HG03159 (cell line): ENCODE data around the gene EPAS1.
"Not testable (repeated sequence)": the region's sequence is repeated elsewhere in the genome, so short reads cannot be mapped to it uniquely, and the experiment has no call there.

Experiments used
- ATAC-seq: cut with Tn5 transposase; IDR thresholded peaks from one replicate; pipeline ENCODE4 v1.9.1; 2021; ENCODE audit warnings: mild to moderate bottlenecking, moderate library complexity; ENCODE audit not compliant: unreplicated experiment

The EPAS1 gene

GRCh38 chr2:46394649-46395510, 97.7 kb downstream of the EPAS1 start:
- ATAC-seq: no peak

- ATAC-seq: not testable (repeated sequence)
Measured at GRCh38 chr2:46395730-46396129, 98.5 kb downstream of the EPAS1 start.

- ATAC-seq: no peak
Measured at GRCh38 chr2:46400016-46400415, 102.8 kb downstream of the EPAS1 start.

GRCh38 chr2:46402874-46403273, 105.7 kb downstream of the EPAS1 start:
- no peak for ATAC-seq

GRCh38 chr2:46404181-46404759, 107.1 kb downstream of the EPAS1 start:
- no peak for ATAC-seq

- ATAC-seq: no peak
Measured at GRCh38 chr2:46407852-46408455, 110.7 kb downstream of the EPAS1 start.

- no peak for ATAC-seq
Measured at GRCh38 chr2:46409756-46410155, 112.5 kb downstream of the EPAS1 start.

GRCh38 chr2:46410273-46411244, 113.4 kb downstream of the EPAS1 start:
- no peak for ATAC-seq

- no peak for ATAC-seq
Measured at GRCh38 chr2:46411245-46411641, 114.0 kb downstream of the EPAS1 start.

- no peak for ATAC-seq
Measured at GRCh38 chr2:46411985-46412384, 114.8 kb downstream of the EPAS1 start.

- ATAC-seq: no peak
Measured at GRCh38 chr2:46413111-46413510, 115.9 kb downstream of the EPAS1 start.

- ATAC-seq: no peak
Measured at GRCh38 chr2:46413631-46414030, 116.4 kb downstream of the EPAS1 start.

- ATAC-seq: no peak
Measured at GRCh38 chr2:46414701-46415100, 117.5 kb downstream of the EPAS1 start.

GRCh38 chr2:46416280-46416679, 119.1 kb downstream of the EPAS1 start:
- ATAC-seq: no peak

GRCh38 chr2:46416739-46417403, 119.7 kb downstream of the EPAS1 start:
- ATAC-seq: no peak

GRCh38 chr2:46420945-46421344, 123.7 kb downstream of the EPAS1 start:
- ATAC-seq: no peak

GRCh38 chr2:46421361-46421760, 124.2 kb downstream of the EPAS1 start:
- ATAC-seq: no peak

GRCh38 chr2:46422717-46423394, 125.6 kb downstream of the EPAS1 start:
- no peak for ATAC-seq

- no peak for ATAC-seq
Measured at GRCh38 chr2:46424937-46425336, 127.7 kb downstream of the EPAS1 start.

- no peak for ATAC-seq
Measured at GRCh38 chr2:46428911-46429436, 131.8 kb downstream of the EPAS1 start.
